Type B pancreatic cell (in vitro differentiated cells): Measurements from ENCODE around the gene S100A1. TPM values are rescaled to one million over a fixed set of nuclear protein-coding genes. Genes with fewer than 3 reads are reported as not detected.

Source experiments
- DNase-seq: peaks from one replicate; pipeline ENCODE4 v3.0.0; 2021; ENCODE audit warnings: mixed read lengths; ENCODE audit not compliant: unreplicated experiment; ENCODE audit errors: extremely low spot score
- H3K27ac Mint-ChIP-seq: 2 replicates; pipeline ENCODE4 v1.8.0; 2021; ENCODE audit warnings: mild to moderate bottlenecking, mixed read lengths
- H3K27me3 Mint-ChIP-seq: 2 replicates; pipeline ENCODE4 v1.8.0; 2021; ENCODE audit warnings: mixed read lengths
- H3K36me3 Mint-ChIP-seq: 2 replicates; pipeline ENCODE4 v1.8.0; 2021; ENCODE audit warnings: mixed read lengths
- H3K4me1 Mint-ChIP-seq: one replicate; pipeline ENCODE4 v1.8.0; 2021; ENCODE audit warnings: mixed read lengths; ENCODE audit not compliant: unreplicated experiment
- H3K4me3 Mint-ChIP-seq: 2 replicates; pipeline ENCODE4 v1.8.0; 2021; ENCODE audit warnings: mild to moderate bottlenecking, mixed read lengths
- H3K9me3 Mint-ChIP-seq: 2 replicates; pipeline ENCODE4 v1.8.0; 2021; ENCODE audit warnings: mixed read lengths
- total RNA-seq: library from RNA; stranded (reverse); gene quantifications from 2 replicates; pipeline ENCODE4 v1.2.1, GENCODE V29; 2021; ENCODE audit warnings: low replicate concordance
- TF ChIP-seq, protein P1 (sequence below): fragments of 200-600 bp; sonication (generic); conservative IDR thresholded peaks from 2 replicates; pipeline ENCODE4 v1.5.0; 2021; ENCODE audit warnings: antibody characterized with exemption, mild to moderate bottlenecking

S100A1 gene
- total RNA-seq, 1 donor from 2014 or later: 0.97 TPM

DNA sequence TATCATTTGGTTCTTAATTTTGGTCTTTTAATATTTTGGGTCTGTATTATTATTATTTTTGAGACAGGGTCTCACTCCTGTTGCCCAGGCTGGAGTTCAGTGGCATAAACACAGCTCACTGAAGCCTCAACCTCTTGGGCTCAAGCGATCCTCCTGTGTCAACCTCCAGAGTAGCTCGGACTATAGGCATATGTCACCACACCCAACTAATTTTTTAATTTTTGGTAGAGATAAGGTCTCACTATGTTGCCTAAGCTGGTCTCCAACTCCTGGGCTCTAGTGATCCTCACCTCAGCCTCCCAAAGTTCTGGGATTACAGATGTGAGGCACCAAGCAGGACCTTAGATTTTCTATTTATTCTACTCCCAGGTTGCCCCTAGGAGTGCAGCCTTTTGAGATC, 45.3 kb downstream of the S100A1 start:
- peaks cover 23% of the 10 kb centered on the region for H3K4me1 Mint-ChIP-seq
- H3K36me3 Mint-ChIP-seq: peaks cover under 1% of the 10 kb centered on the region
- no peak for DNase-seq
- peak overlapping the region; percentile 61 for H3K4me3 Mint-ChIP-seq
- peak overlapping the region; percentile 24 for H3K27ac Mint-ChIP-seq
- peaks cover 15% of the 10 kb centered on the region for H3K27me3 Mint-ChIP-seq
- no peaks in the 10 kb centered on the region for H3K9me3 Mint-ChIP-seq
- TF ChIP-seq, protein P1, sequence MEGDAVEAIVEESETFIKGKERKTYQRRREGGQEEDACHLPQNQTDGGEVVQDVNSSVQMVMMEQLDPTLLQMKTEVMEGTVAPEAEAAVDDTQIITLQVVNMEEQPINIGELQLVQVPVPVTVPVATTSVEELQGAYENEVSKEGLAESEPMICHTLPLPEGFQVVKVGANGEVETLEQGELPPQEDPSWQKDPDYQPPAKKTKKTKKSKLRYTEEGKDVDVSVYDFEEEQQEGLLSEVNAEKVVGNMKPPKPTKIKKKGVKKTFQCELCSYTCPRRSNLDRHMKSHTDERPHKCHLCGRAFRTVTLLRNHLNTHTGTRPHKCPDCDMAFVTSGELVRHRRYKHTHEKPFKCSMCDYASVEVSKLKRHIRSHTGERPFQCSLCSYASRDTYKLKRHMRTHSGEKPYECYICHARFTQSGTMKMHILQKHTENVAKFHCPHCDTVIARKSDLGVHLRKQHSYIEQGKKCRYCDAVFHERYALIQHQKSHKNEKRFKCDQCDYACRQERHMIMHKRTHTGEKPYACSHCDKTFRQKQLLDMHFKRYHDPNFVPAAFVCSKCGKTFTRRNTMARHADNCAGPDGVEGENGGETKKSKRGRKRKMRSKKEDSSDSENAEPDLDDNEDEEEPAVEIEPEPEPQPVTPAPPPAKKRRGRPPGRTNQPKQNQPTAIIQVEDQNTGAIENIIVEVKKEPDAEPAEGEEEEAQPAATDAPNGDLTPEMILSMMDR: no peak

DNA sequence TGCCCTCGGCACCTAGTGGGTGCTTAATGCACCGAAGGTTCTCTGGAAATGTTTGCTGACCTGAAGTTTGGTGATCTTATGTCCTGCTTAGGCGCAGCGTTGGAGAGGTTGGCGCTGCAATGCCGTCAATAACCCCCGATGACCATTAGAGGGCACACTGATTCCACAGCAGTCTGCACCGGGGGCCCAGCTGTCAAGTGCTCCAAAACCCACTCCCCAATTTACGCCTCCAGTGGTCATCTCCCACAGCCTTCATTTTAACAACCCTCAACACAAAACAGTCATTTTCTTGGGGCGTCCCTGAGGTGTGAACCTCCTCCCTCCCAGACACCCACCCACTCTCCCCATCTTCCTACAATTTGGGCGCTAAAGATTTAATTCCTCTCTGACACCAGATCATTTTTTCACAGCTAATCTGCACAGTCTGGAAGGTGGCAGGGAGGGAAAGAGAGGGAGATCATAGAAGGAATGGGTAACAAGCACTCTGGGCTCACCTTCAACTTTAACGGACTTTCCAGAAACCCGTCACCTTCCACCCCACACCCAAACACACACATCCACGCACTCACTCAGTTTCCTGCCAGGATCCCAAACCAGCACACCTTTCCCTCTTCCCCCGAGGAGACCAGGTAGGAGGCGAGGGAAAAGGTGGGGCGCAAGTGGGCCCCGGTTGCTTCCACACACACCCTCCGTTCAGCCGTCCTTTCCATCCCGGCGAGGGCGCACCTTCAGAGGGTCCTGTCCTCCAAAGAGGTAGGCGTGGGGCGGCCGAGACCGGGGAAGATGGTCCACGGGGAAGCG, 49.7 kb downstream of the S100A1 start:
- DNase-seq: no peak
- H3K9me3 Mint-ChIP-seq: no peaks in the 10 kb centered on the region
- H3K4me1 Mint-ChIP-seq: peaks cover 12% of the 10 kb centered on the region
- H3K36me3 Mint-ChIP-seq: no peaks in the 10 kb centered on the region
- TF ChIP-seq, protein P1: peak; percentile 94
- H3K27ac Mint-ChIP-seq: peak overlapping the region; percentile 46
- peak overlapping the region; percentile 86 for H3K4me3 Mint-ChIP-seq
- peaks cover 50% of the 10 kb centered on the region for H3K27me3 Mint-ChIP-seq

DNA sequence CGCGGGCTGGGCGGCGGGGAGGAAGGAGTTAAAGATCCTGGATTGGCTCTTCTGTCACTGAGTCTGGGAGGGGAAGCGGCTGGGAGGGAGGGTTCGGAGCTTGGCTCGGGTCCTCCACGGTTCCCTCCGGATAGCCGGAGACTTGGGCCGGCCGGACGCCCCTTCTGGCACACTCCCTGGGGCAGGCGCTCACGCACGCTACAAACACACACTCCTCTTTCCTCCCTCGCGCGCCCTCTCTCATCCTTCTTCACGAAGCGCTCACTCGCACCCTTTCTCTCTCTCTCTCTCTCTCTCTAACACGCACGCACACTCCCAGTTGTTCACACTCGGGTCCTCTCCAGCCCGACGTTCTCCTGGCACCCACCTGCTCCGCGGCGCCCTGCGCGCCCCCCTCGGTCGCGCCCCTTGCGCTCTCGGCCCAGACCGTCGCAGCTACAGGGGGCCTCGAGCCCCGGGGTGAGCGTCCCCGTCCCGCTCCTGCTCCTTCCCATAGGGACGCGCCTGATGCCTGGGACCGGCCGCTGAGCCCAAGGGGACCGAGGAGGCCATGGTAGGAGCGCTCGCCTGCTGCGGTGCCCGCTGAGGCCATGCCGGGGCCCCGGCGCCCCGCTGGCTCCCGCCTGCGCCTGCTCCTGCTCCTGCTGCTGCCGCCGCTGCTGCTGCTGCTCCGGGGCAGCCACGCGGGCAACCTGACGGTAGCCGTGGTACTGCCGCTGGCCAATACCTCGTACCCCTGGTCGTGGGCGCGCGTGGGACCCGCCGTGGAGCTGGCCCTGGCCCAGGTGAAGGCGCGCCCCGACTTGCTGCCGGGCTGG, 50.5 kb downstream of the S100A1 start, which contains the start of gene NPR1:
Gene NPR1 (plus strand): TSS at position 170 of the 818 bp plus-strand sequence. CDS start 421 bp downstream, at position 591.
- TF ChIP-seq, protein P1: no peak
- Mint-ChIP-seq H3K4me1 (peaks cover 12% of the 10 kb centered on the region), H3K9me3 (no peaks in the 10 kb centered on the region), H3K27ac (peak within 1 kb of the TSS; percentile 46), H3K27me3 (peaks cover 55% of the 10 kb centered on the region), H3K36me3 (no peaks in the 10 kb centered on the region), H3K4me3 (peak within 1 kb of the TSS; percentile 86)
- DNase-seq: no peak

DNA sequence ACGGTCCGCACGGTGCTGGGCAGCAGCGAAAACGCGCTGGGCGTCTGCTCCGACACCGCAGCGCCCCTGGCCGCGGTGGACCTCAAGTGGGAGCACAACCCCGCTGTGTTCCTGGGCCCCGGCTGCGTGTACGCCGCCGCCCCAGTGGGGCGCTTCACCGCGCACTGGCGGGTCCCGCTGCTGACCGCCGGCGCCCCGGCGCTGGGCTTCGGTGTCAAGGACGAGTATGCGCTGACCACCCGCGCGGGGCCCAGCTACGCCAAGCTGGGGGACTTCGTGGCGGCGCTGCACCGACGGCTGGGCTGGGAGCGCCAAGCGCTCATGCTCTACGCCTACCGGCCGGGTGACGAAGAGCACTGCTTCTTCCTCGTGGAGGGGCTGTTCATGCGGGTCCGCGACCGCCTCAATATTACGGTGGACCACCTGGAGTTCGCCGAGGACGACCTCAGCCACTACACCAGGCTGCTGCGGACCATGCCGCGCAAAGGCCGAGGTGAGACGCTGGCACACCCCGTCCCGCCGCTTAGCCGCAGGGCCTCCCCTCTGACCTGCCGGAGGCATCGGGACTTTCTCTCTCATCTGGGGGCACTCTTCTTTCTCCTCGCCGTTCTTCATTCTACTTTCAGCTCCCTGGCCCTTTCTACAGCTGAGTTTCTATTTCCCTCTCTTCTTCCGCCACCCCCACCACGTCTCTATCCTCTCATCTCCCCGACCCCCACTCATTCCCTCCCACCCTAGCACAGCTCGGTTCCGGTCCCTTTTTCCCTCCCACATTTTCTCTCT, 51.3 kb downstream of the S100A1 start:
- Mint-ChIP-seq H3K36me3 (no peaks in the 10 kb centered on the region), H3K27ac (no peak overlapping the region), H3K4me1 (peaks cover 16% of the 10 kb centered on the region), H3K27me3 (peaks cover 60% of the 10 kb centered on the region), H3K4me3 (peak overlapping the region; percentile 83), H3K9me3 (no peaks in the 10 kb centered on the region)
- TF ChIP-seq, protein P1: peak; percentile 69
- no peak for DNase-seq

DNA sequence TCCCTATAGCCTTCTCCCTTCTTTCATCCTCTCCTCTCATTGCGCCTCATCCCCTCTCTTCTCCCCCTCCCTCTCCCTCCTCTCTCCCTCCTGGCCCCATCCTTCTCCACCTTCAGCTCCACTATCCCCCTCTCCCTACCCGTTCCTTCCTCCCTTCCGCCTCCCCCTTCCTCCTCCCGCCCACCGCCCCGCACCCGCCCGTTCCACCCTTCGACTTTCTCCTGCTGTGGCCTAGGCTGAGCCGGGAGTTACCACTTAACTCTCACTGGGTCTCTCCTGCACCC, 51.8 kb downstream of the S100A1 start:
- no peaks in the 10 kb centered on the region for H3K36me3 Mint-ChIP-seq
- H3K27me3 Mint-ChIP-seq: peaks cover 61% of the 10 kb centered on the region
- TF ChIP-seq, protein P1: no peak
- H3K4me3 Mint-ChIP-seq: peak overlapping the region; percentile 83
- H3K9me3 Mint-ChIP-seq: no peaks in the 10 kb centered on the region
- peaks cover 16% of the 10 kb centered on the region for H3K4me1 Mint-ChIP-seq
- no peak for DNase-seq
- H3K27ac Mint-ChIP-seq: no peak overlapping the region
